Fibroblast of pulmonary artery (primary cell): Measurements from ENCODE around the gene RABGGTA.
A peak's percentile ranks its signal among the peaks of the same experiment; 100 is the strongest.
"Not testable (repeated sequence)": the region's sequence is repeated elsewhere in the genome, so short reads cannot be mapped to it uniquely, and the experiment has no call there.

Experiments
- DNase-seq: peaks from one replicate; pipeline ENCODE4 v3.0.0-alpha.2; 2010; ENCODE audit warnings: low read depth
- H3K4me3 ChIP-seq: replicated peaks from 2 replicates; pipeline ENCODE4 v1.5.1; 2011; ENCODE audit warnings: low read depth, mild to moderate bottlenecking, control low read depth, low read length, moderate library complexity
- TF ChIP-seq, protein P1 (sequence below): IDR thresholded peaks from 2 replicates; pipeline ENCODE4 v1.5.1; 2011; ENCODE audit warnings: mild to moderate bottlenecking, control low read depth, low read length, inconsistent platforms; ENCODE audit errors: missing control alignments

Gene RABGGTA

DNA sequence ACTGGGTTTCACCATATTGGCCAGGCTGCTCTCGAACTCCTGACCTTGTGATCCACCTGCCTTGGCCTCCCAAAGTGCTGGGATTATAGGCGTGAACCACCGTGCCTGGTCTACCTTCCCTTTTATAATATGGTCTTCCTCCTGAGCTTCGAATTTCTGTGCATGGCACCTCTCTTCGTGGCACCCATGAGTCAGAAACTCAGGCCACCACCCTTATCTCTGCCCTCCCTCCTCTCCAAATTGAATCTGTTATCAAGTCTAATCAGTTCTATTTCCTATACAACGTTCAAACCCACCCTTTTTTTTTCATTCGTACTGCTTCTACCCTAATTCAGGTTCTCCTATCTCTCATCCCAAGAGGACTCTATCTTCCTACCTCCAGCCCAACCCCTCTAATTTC lies 24.0 kb downstream of the RABGGTA start:
- no peak for DNase-seq
- TF ChIP-seq, protein P1, sequence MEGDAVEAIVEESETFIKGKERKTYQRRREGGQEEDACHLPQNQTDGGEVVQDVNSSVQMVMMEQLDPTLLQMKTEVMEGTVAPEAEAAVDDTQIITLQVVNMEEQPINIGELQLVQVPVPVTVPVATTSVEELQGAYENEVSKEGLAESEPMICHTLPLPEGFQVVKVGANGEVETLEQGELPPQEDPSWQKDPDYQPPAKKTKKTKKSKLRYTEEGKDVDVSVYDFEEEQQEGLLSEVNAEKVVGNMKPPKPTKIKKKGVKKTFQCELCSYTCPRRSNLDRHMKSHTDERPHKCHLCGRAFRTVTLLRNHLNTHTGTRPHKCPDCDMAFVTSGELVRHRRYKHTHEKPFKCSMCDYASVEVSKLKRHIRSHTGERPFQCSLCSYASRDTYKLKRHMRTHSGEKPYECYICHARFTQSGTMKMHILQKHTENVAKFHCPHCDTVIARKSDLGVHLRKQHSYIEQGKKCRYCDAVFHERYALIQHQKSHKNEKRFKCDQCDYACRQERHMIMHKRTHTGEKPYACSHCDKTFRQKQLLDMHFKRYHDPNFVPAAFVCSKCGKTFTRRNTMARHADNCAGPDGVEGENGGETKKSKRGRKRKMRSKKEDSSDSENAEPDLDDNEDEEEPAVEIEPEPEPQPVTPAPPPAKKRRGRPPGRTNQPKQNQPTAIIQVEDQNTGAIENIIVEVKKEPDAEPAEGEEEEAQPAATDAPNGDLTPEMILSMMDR: no peak
- no peak overlapping the region for H3K4me3 ChIP-seq

GRCh38 chr14:24246765-24247212 lies 24.6 kb downstream of the RABGGTA start:
- H3K4me3 ChIP-seq: no peak overlapping the region
- DNase-seq: no peak
- TF ChIP-seq, protein P1: no peak

DNA sequence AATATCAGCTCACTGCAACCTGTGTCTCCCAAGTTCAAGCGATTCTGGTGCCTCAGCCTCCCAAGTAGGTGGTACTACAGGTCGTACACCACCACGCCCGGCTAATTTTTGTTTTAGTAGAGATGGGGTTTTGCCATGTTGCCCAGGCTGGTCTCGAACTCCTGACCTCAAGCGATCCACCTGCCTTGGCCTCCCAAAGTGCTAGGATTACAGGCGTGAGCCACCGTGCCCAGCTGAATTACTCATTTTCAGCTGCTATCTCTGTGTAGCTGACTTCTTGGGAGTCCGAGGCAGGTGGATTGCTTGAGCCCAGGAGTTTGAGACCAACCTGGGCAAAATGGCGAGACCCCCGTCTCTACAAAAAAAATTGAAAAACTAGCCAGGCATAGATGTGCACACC lies 26.0 kb downstream of the RABGGTA start:
- not testable (repeated sequence) for DNase-seq, H3K4me3 ChIP-seq

DNA sequence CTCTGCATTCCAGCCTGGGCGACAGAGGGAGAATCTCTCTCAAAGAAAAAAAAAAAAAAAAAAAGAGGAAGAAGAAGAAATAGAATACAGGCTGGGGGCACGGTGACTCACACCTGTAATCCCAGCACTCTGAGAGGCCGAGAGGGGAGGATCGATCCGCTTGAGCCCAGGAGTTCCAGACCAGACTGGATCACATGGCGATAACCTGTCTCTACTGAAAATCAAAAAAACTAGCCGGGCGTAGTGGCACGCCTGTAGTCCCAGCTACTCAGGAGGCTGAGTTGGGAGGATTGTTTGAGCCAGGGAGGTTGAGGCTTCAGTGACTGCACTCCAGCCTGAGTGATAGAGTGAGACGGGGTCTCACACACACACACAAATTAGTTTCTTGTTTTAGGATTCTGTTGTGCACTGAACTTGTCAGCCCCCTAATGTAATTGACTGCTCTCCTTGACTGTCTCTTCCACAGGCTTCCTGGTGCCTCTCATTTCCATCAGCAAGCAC lies 28.0 kb downstream of the RABGGTA start:
- peak overlapping the region; percentile 86 for H3K4me3 ChIP-seq
- DNase-seq: no peak
- TF ChIP-seq, protein P1: no peak

DNA sequence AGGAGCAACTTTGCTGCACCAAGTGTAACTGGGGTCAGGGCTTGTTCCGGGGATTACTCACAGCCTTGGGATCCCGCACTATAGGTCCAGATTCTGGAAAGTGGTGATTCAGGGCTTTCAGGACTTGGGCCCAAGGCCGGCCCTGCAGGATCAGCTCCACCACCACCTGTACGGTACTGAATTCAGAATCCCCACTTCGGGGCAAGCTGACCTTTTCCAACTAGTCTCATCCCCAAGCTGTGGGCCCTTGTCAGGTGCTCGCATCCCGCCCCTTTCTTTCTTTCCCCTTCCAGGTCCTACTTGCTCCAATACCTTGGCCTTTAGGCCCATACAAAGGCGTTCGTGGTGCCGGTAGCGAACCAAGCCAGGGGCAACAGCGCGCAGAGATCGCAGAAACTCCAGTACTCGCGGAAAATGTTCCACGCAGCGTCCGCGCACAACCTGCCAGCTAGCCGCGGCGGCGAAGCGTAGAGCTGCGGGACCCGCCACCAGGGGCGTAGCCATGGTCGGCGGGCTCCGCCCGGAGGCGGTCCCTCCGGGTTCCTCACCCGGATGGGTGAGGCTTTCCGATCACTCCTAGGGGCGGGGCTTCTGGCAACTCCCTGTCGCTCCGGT lies 29.5 kb downstream of the RABGGTA start:
- peak; percentile 89 for DNase-seq
- TF ChIP-seq, protein P1: peak; percentile 37
- peak overlapping the region; percentile 86 for H3K4me3 ChIP-seq

- TF ChIP-seq, protein P1: no peak
- no peak for DNase-seq
- no peak overlapping the region for H3K4me3 ChIP-seq
Observed at GRCh38 chr14:24240110-24240918, 31.1 kb downstream of the RABGGTA start.

- DNase-seq: no peak
- no peak overlapping the region for H3K4me3 ChIP-seq
- TF ChIP-seq, protein P1: no peak
Observed at GRCh38 chr14:24238527-24239037, 32.8 kb downstream of the RABGGTA start.
